Caco-2 (cell line): ENCODE measurements around the gene CCIN. TPM values are rescaled to one million over a fixed set of nuclear protein-coding genes. Genes with fewer than 3 reads are reported as not detected.

Source experiments
- BruUV-seq: library from RNA; stranded (reverse); fragments of 400-500 nt; replicated peaks from 2 replicates; lab custom pipeline; 2021; lab: Mats Ljungman, UMichigan
- CTCF ChIA-PET: fragments of 300-600 bp; sonication (Branson Sonifier 250); formaldehyde crosslinking; loops from one replicate; lab custom pipeline; 2022; ENCODE audit warnings: antibody characterized with exemption; lab: Charles Lee
- POLR2A ChIA-PET: fragments of 300-600 bp; sonication (Branson Sonifier 250); formaldehyde crosslinking; loops from one replicate; lab custom pipeline; 2022; ENCODE audit warnings: antibody characterized with exemption; lab: Charles Lee
- DNase-seq, 2 experiments: peaks; one replicate each; pipeline versions ENCODE4 v3.0.0 to v3.0.0-alpha.2; 2020 to 2022
- H3K27me3 ChIP-seq: replicated peaks from 2 replicates; pipeline ENCODE4 v1.6.0; 2011; ENCODE audit warnings: low read length; ENCODE audit not compliant: control insufficient read depth, insufficient read depth
- H3K36me3 ChIP-seq: 2 replicates; pipeline ENCODE4 v1.5.1; 2011; ENCODE audit warnings: low read length; ENCODE audit not compliant: control insufficient read depth, insufficient read depth
- H3K4me1 ChIP-seq: fragments of 250-450 bp; sonication (Bioruptor Pico); 2 replicates; pipeline ENCODE4 v1.5.1; 2020; ENCODE audit warnings: mild to moderate bottlenecking
- H3K4me3 ChIP-seq: 2 replicates; pipeline ENCODE4 v1.5.1; 2011; ENCODE audit warnings: low read depth, mild to moderate bottlenecking, control low read depth, low read length
- H3K9me3 ChIP-seq: fragments of 250-450 bp; sonication (Bioruptor Pico); 2 replicates; pipeline ENCODE4 v1.5.1; 2020; ENCODE audit warnings: mild to moderate bottlenecking, moderate library complexity
- H3K27ac Mint-ChIP-seq: one replicate; pipeline ENCODE4 v1.8.0; 2022; ENCODE audit warnings: mixed read lengths; ENCODE audit not compliant: unreplicated experiment
- H3K27me3 Mint-ChIP-seq: one replicate; pipeline ENCODE4 v1.8.0; 2022; ENCODE audit warnings: mixed read lengths; ENCODE audit not compliant: insufficient read depth, unreplicated experiment
- H3K36me3 Mint-ChIP-seq: one replicate; pipeline ENCODE4 v1.8.0; 2022; ENCODE audit warnings: mild to moderate bottlenecking, mixed read lengths; ENCODE audit not compliant: insufficient read depth, unreplicated experiment
- H3K4me1 Mint-ChIP-seq: one replicate; pipeline ENCODE4 v1.8.0; 2022; ENCODE audit warnings: low read depth, mixed read lengths; ENCODE audit not compliant: unreplicated experiment
- H3K4me3 Mint-ChIP-seq: one replicate; pipeline ENCODE4 v1.8.0; 2022; ENCODE audit warnings: mild to moderate bottlenecking, moderate library complexity, mixed read lengths; ENCODE audit not compliant: unreplicated experiment
- H3K9me3 Mint-ChIP-seq: one replicate; pipeline ENCODE4 v1.8.0; 2022; ENCODE audit warnings: mixed read lengths; ENCODE audit not compliant: unreplicated experiment
- intact Hi-C: fragments of 100-400 bp; cut with micrococcal nuclease; formaldehyde crosslinking; loops from one replicate; pipeline ENCODE4 v1.10.0; 2022; ENCODE audit not compliant: unreplicated experiment
- total RNA-seq: library from RNA; stranded (reverse); gene quantifications from 2 replicates; pipeline ENCODE4 v1.2.3, GENCODE V29; 2022
- TF ChIP-seq, protein P1 (sequence below), 2 experiments: fragments of 200-600 bp in 1 of 2; IDR thresholded peaks; 1 replicate in 1 of 2; 2 replicates in 1 of 2; pipeline versions ENCODE4 v1.5.1 to v1.8.0; 2011 to 2022; ENCODE audit warnings: antibody characterized with exemption in 1 of 2, control low read depth in 1 of 2, inconsistent platforms in 1 of 2, low read depth in 1 of 2, low read length in 1 of 2, mild to moderate bottlenecking in 1 of 2, moderate library complexity in 1 of 2; ENCODE audit not compliant: insufficient read depth in 1 of 2, severe bottlenecking in 1 of 2, unreplicated experiment in 1 of 2

The CCIN gene
- total RNA-seq, 1 experiment from 2014 or later = not detected

DNA sequence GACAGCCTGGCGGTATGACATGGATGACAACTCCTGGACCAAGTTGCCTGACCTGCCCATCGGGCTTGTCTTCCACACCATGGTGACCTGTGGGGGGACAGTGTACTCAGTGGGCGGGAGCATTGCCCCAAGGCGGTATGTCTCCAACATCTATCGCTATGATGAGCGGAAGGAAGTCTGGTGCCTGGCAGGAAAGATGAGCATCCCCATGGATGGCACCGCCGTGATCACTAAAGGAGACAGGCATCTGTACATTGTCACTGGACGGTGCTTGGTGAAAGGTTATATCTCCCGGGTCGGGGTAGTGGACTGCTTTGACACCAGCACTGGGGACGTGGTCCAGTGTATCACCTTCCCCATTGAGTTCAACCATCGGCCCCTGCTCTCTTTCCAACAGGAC is 1.3 kb downstream of the CCIN start:
- no TSS peak for BruUV-seq

DNA sequence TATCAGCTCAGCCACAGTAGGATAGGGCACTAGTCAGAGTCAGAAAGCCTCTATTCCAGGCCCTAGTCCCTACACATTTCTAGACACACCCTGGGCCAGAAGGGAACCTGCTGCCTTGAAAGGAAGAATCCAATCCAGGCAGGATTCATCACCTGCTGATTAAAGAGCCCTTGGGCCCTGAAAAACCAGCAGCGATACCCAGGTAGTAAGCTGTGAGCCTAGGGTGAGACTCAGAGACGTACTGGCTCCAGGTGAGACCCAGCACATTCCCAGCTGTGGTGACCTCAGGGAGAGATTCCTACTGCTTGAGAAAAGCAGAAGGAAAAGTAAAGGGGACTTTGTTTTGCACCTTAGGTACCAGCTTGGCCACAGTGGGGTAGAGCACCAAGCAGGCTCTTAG is 4.7 kb downstream of the CCIN start:
- Histone ChIP-seq H3K9me3 (no peaks in the 10 kb centered on the region), H3K36me3 (no peaks in the 10 kb centered on the region), H3K4me3 (no peak overlapping the region), H3K4me1 (no peaks in the 10 kb centered on the region), H3K27me3 (no peaks in the 10 kb centered on the region)
- POLR2A ChIA-PET = no interaction called here
- Mint-ChIP-seq H3K27ac (no peak overlapping the region), H3K4me1 (no peaks in the 10 kb centered on the region), H3K4me3 (no peak overlapping the region), H3K27me3 (no peaks in the 10 kb centered on the region), H3K36me3 (peaks cover 6% of the 10 kb centered on the region), H3K9me3 (peaks cover 3% of the 10 kb centered on the region)
- TF ChIP-seq, protein P1, sequence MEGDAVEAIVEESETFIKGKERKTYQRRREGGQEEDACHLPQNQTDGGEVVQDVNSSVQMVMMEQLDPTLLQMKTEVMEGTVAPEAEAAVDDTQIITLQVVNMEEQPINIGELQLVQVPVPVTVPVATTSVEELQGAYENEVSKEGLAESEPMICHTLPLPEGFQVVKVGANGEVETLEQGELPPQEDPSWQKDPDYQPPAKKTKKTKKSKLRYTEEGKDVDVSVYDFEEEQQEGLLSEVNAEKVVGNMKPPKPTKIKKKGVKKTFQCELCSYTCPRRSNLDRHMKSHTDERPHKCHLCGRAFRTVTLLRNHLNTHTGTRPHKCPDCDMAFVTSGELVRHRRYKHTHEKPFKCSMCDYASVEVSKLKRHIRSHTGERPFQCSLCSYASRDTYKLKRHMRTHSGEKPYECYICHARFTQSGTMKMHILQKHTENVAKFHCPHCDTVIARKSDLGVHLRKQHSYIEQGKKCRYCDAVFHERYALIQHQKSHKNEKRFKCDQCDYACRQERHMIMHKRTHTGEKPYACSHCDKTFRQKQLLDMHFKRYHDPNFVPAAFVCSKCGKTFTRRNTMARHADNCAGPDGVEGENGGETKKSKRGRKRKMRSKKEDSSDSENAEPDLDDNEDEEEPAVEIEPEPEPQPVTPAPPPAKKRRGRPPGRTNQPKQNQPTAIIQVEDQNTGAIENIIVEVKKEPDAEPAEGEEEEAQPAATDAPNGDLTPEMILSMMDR (IDR thresholded peaks at IDR 0.05; ENCODE audit: insufficient read depth in 1 of 2, low read depth in 1 of 2, low read length in 1 of 2, severe bottlenecking in 1 of 2, unreplicated experiment in 1 of 2) = no peak
- CTCF ChIA-PET = no interaction called here
- intact Hi-C loops = no loop called here
- no TSS peak for BruUV-seq
- DNase-seq = no peak

More for the DNA sequence above, 1.3 kb downstream of the CCIN start:
- Histone ChIP-seq H3K9me3 (no peaks in the 10 kb centered on the region), H3K4me1 (no peaks in the 10 kb centered on the region), H3K27me3 (no peaks in the 10 kb centered on the region), H3K36me3 (no peaks in the 10 kb centered on the region), H3K4me3 (no peak overlapping the region)
- TF ChIP-seq, protein P1 (IDR thresholded peaks at IDR 0.05; ENCODE audit: insufficient read depth in 1 of 2, low read depth in 1 of 2, low read length in 1 of 2, severe bottlenecking in 1 of 2, unreplicated experiment in 1 of 2) = no peak
- intact Hi-C loops = no loop called here
- no peak for DNase-seq
- Mint-ChIP-seq H3K27ac (no peak overlapping the region), H3K9me3 (no peaks in the 10 kb centered on the region), H3K4me3 (no peak overlapping the region), H3K4me1 (no peaks in the 10 kb centered on the region), H3K36me3 (peaks cover 6% of the 10 kb centered on the region), H3K27me3 (no peaks in the 10 kb centered on the region)
- ChIA-PET POLR2A (no interaction called here), CTCF (no interaction called here)

DNA sequence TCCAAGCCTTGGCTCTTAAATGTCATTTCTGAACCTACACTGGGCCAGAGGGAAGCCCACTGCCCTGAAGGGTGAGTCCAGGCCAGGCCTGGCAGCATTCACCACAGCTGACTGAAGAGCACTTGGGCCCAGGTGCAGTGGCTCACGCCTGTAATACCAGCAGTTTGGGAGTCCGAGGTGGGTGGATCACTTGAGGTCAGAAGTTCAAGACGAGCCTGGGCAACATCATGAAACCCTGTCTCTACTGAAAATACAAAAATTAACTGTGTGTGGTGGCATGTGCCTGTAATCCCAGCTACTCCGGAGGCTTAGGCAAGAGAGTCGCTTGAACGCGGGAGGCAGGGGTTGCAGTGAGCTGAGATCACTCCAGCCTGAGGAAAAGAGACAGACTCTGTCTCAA is 5.1 kb downstream of the CCIN start:
- H3K9me3 ChIP-seq = no peaks in the 10 kb centered on the region
- ChIA-PET POLR2A (no interaction called here), CTCF (no interaction called here)
- DNase-seq = no peak
- no peaks in the 10 kb centered on the region for H3K4me1 Mint-ChIP-seq
- no peaks in the 10 kb centered on the region for H3K4me1 ChIP-seq
- H3K36me3 Mint-ChIP-seq = peaks cover 6% of the 10 kb centered on the region
- no peaks in the 10 kb centered on the region for H3K36me3 ChIP-seq
- BruUV-seq = no TSS peak
- no peak overlapping the region for H3K27ac Mint-ChIP-seq
- H3K27me3 ChIP-seq = no peaks in the 10 kb centered on the region
- H3K4me3 Mint-ChIP-seq = no peak overlapping the region
- no peak overlapping the region for H3K4me3 ChIP-seq
- H3K27me3 Mint-ChIP-seq = no peaks in the 10 kb centered on the region
- intact Hi-C loops = no loop called here
- TF ChIP-seq, protein P1 (IDR thresholded peaks at IDR 0.05; ENCODE audit: insufficient read depth in 1 of 2, low read depth in 1 of 2, low read length in 1 of 2, severe bottlenecking in 1 of 2, unreplicated experiment in 1 of 2) = no peak
- peaks cover 7% of the 10 kb centered on the region for H3K9me3 Mint-ChIP-seq
